K562 (cell line): Measurements from ENCODE around the gene ATP5F1D. TPM values are rescaled to one million over a fixed set of nuclear protein-coding genes. Genes with fewer than 3 reads are reported as not detected.

Experiments
- ATAC-seq: fragments of 200-7000 bp; cut with Tn5 transposase; 3 replicates; pipeline ENCODE4 v1.9.1; 2020; ENCODE audit warnings: moderate library complexity
- BruUV-seq: library from RNA; stranded (reverse); fragments of 400-500 nt; replicated peaks from 2 replicates; lab custom pipeline; 2021; lab: Mats Ljungman, UMichigan
- CTCF ChIA-PET: fragments of 300-600 bp; formaldehyde crosslinking; extraction: SDS; loops from one replicate; lab custom pipeline; 2021; ENCODE audit warnings: low intra/inter-chr PET ratio; lab: Yijun Ruan, JAX
- POLR2A ChIA-PET: fragments of 300-600, 350-650 bp; sonication (Branson Sonifier 250); formaldehyde crosslinking; extraction: SDS; loops from one replicate; lab custom pipeline; 2021; ENCODE audit warnings: antibody characterized with exemption, inconsistent platforms; lab: Yijun Ruan, JAX
- DNase-seq, 4 experiments: peaks; one replicate each; pipeline versions ENCODE4 v3.0.0 to v3.0.0-alpha.2; 2011 to 2018; ENCODE audit warnings: low spot score in 3 of 4, mixed read lengths in 3 of 4; ENCODE audit errors: extremely low read depth in 1 of 4
- FAIRE-seq: peaks from 2 replicates; lab custom pipeline; 2011; peaks lifted over from hg19 to GRCh38; lab: Jason Lieb, UNC
- H2AFZ ChIP-seq: 2 replicates; pipeline ENCODE4 v1.6.0; 2011; ENCODE audit warnings: low read depth, low read length, control low read depth, inconsistent platforms
- H3K27ac ChIP-seq: fragments of 200-600 bp; 3 replicates; pipeline ENCODE4 v1.8.0; 2011; ENCODE audit warnings: low read depth, mild to moderate bottlenecking, control low read depth, inconsistent platforms, low read length, moderate library complexity, mixed read lengths; ENCODE audit errors: extremely low read depth
- H3K27me3 ChIP-seq, 2 experiments: fragments of 300-600 bp in 1 of 2; 2 replicates in 1 of 2; 3 replicates in 1 of 2; pipeline versions ENCODE4 v1.6.0 to v1.8.0; 2011; ENCODE audit warnings: inconsistent platforms in 2 of 2, low read length in 2 of 2, mild to moderate bottlenecking in 1 of 2, mixed read lengths in 1 of 2, moderate library complexity in 1 of 2; ENCODE audit not compliant: control insufficient read depth in 2 of 2, insufficient read depth in 2 of 2
- H3K36me3 ChIP-seq: fragments of 300-600 bp; 3 replicates; pipeline ENCODE4 v1.8.0; 2011; ENCODE audit warnings: mild to moderate bottlenecking, low read length, inconsistent platforms; ENCODE audit not compliant: control insufficient read depth, insufficient read depth
- H3K4me1 ChIP-seq, 2 experiments: fragments of 200-600 bp in 1 of 2; replicated peaks in 1 of 2; 2 replicates in 1 of 2; 3 replicates in 1 of 2; pipeline versions ENCODE4 v1.5.1 to v1.8.0; 2011; ENCODE audit warnings: inconsistent platforms in 2 of 2, low read length in 2 of 2, mild to moderate bottlenecking in 1 of 2, mixed read lengths in 1 of 2, moderate library complexity in 1 of 2; ENCODE audit not compliant: control insufficient read depth in 2 of 2, insufficient read depth in 2 of 2
- H3K4me2 ChIP-seq: 2 replicates; pipeline ENCODE4 v1.6.1; 2011; ENCODE audit warnings: low read length, control low read depth, inconsistent platforms, mixed read lengths; ENCODE audit not compliant: insufficient read depth
- H3K4me3 ChIP-seq: fragments of 200-600 bp; sonication (generic), shearing (Covaris generic); 2 replicates; pipeline ENCODE4 v1.5.1; 2016; ENCODE audit warnings: control low read depth, inconsistent platforms
- H3K79me2 ChIP-seq: fragments of 200-600 bp; 3 replicates; pipeline ENCODE4 v1.8.0; 2011; ENCODE audit warnings: low read length, inconsistent platforms; ENCODE audit not compliant: control insufficient read depth, insufficient read depth
- H3K9ac ChIP-seq, 2 experiments: 2 replicates each; pipeline versions ENCODE4 v1.6.0 to v1.6.1; 2011; ENCODE audit warnings: low read depth in 2 of 2, low read length in 2 of 2, control low read depth in 1 of 2, inconsistent platforms in 1 of 2, mild to moderate bottlenecking in 1 of 2, mixed read lengths in 1 of 2; ENCODE audit not compliant: insufficient read depth in 1 of 2
- H3K9me1 ChIP-seq: one replicate; pipeline ENCODE4 v1.6.0; 2011; ENCODE audit warnings: inconsistent platforms, mild to moderate bottlenecking, low read length, moderate library complexity; ENCODE audit not compliant: control insufficient read depth, insufficient read depth
- H3K9me3 ChIP-seq: replicated peaks from 2 replicates; pipeline ENCODE4 v1.5.1; 2011; ENCODE audit warnings: low read depth, low read length, inconsistent platforms; ENCODE audit not compliant: control insufficient read depth, insufficient read depth
- H4K20me1 ChIP-seq: replicated peaks from 2 replicates; pipeline ENCODE4 v1.6.1; 2011; ENCODE audit warnings: low read length, inconsistent platforms, mixed read lengths; ENCODE audit not compliant: control insufficient read depth, insufficient read depth
- FOSL1 ChIP-seq: fragments of 200-800 bp; sonication (Bioruptor generic); conservative IDR thresholded peaks from 2 replicates; pipeline ENCODE4 v1.6.1; 2016; ENCODE audit warnings: missing genetic modification characterization, missing compliant biosample characterization
- FOXK1 ChIP-seq: sonication (generic); formaldehyde crosslinking; IDR thresholded peaks from 2 replicates; pipeline ENCODE4 v1.8.0; 2022; ENCODE audit warnings: missing genetic modification reagents, mild to moderate bottlenecking, borderline replicate concordance
- HDAC1 ChIP-seq, 2 experiments: fragments of 450-650 bp; IDR thresholded peaks; 2 replicates each; pipeline ENCODE4 v1.6.1; 2016 to 2017; ENCODE audit warnings: inconsistent platforms in 1 of 2, mild to moderate bottlenecking in 1 of 2, moderate library complexity in 1 of 2
- NR2C2 ChIP-seq, 2 experiments: fragments of 200-800 bp in 1 of 2; sonication (Bioruptor generic) in 1 of 2; sonication (generic) in 1 of 2; formaldehyde crosslinking in 1 of 2; IDR thresholded peaks; 2 replicates each; pipeline versions ENCODE4 v1.6.1 to v1.8.0; 2016 to 2022; ENCODE audit warnings: mild to moderate bottlenecking in 1 of 2, missing compliant biosample characterization in 1 of 2, missing genetic modification characterization in 1 of 2, missing genetic modification reagents in 1 of 2
- THRAP3 ChIP-seq: fragments of 450-650 bp; IDR thresholded peaks from 2 replicates; pipeline ENCODE4 v1.6.1; 2016; ENCODE audit warnings: mild to moderate bottlenecking, inconsistent platforms, borderline replicate concordance
- ZNF224 ChIP-seq: sonication (generic); formaldehyde crosslinking; IDR thresholded peaks from 2 replicates; pipeline ENCODE4 v1.8.0; 2022; ENCODE audit warnings: mild to moderate bottlenecking, missing genetic modification reagents
- WGBS: fragments of 100-300 bp; shearing (Covaris generic); methylation state at CpG from one replicate; pipeline ENCODE4 v1.1.6; 2016; ENCODE audit warnings: low coverage, mixed read lengths; ENCODE audit not compliant: insufficient coverage; ENCODE audit errors: missing lambda C conversion rate; 5-methylcytosine and 5-hydroxymethylcytosine counted together
- in situ Hi-C: fragments of 300-500 bp; cut with MboI; formaldehyde crosslinking; loops from 4 replicates; pipeline ENCODE4 v1.15.0; 2018; ENCODE audit warnings: inconsistent platforms, mixed read lengths
- intact Hi-C: fragments of 100-400 bp; cut with micrococcal nuclease; formaldehyde crosslinking; loops from 2 replicates; pipeline ENCODE4 v1.14.2; 2022
- polyA plus RNA-seq, 8 experiments: library from polyadenylated mRNA; depleted of rRNA in 4 of 8; stranded (reverse) in 5 of 8; unstranded in 3 of 8; fragments of >200 nt; fragmentation: Nextera tagmentation in 2 of 8; fragmentation: Illumina TruSeq in 1 of 8; extraction: Ambion mirVana in 2 of 8; extraction: Trizol in 1 of 8; gene quantifications; 2 replicates each; pipeline versions ENCODE4 v1.2.1 to v1.2.3, GENCODE V29; 2011 to 2014; ENCODE audit warnings: inconsistent platforms in 1 of 8, missing spikeins in 1 of 8
- total RNA-seq, 7 experiments: library from RNA; depleted of rRNA in 6 of 7; stranded (reverse); fragments of >200 nt in 6 of 7; fragmentation: Illumina TruSeq in 2 of 7; extraction: Trizol in 2 of 7; gene quantifications; 2 replicates each; pipeline versions ENCODE4 v1.2.1 to v1.2.3, GENCODE V29; 2011 to 2021; ENCODE audit warnings: low replicate concordance in 1 of 7
- TF ChIP-seq, protein P1 (sequence below), 2 experiments: fragments of 450-650 bp; IDR thresholded peaks; 2 replicates each; pipeline ENCODE4 v1.6.1; 2016
- TF ChIP-seq, protein P2 (sequence below), 2 experiments: fragments of 450-650 bp; IDR thresholded peaks; 2 replicates each; pipeline ENCODE4 v1.6.1; 2018; ENCODE audit warnings: mild to moderate bottlenecking in 2 of 2, low read depth in 1 of 2; ENCODE audit not compliant: partially characterized antibody in 2 of 2
- TF ChIP-seq, protein P3 (sequence below), 2 experiments: fragments of 150-350 bp in 1 of 2; IDR thresholded peaks; 2 replicates each; pipeline ENCODE4 v1.6.1; 2012 to 2016; ENCODE audit warnings: low read depth in 2 of 2, low read length in 2 of 2, mild to moderate bottlenecking in 1 of 2, moderate library complexity in 1 of 2

ATP5F1D gene
- total and polyA plus RNA-seq, 9 of the 15 experiments (the other 6 are each of a cell fraction or from before 2014, with no cell fraction given), result 3.9 to 409 (median 36.8) TPM

DNA sequence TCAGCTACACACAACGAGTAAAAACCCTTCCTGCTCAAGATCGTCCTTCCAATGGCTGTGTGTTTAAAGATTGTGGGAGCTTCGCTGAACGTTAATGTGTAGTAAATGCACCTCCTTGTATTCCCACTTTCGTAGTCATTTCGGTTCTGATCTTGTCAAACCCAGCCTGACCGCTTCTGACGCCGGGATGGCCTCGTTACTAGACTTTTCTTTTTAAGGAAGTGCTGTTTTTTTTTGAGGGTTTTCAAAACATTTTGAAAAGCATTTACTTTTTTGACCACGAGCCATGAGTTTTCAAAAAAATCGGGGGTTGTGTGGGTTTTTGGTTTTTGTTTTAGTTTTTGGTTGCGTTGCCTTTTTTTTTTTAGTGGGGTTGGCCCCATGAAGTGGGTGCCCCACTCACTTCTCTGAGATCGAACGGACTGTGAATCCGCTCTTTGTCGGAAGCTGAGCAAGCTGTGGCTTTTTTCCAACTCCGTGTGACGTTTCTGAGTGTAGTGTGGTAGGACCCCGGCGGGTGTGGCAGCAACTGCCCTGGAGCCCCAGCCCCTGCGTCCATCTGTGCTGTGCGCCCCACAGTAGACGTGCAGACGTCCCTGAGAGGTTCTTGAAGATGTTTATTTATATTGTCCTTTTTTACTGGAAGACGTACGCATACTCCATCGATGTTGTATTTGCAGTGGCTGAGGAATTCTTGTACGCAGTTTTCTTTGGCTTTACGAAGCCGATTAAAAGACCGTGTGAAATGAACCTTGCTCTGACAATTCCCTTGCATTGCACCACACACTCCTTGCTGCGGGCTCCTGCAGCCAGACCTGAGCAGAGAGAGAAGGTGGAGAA lies 31.1 kb downstream of the ATP5F1D start:
- in situ Hi-C loops (no loop called here), intact Hi-C loops (loop anchor here (10.0 kb wide), 1 partner anchor 172 kb away; no protein-coding TSS in a partner anchor)
- no peak overlapping the region for H2AFZ ChIP-seq
- H3K4me3 ChIP-seq, result peak overlapping the region; percentile 68
- FAIRE-seq (peak; percentile 11), ATAC-seq (no peak), DNase-seq (peak in 1 of 4 experiments; percentile 58)
- H3K27me3 ChIP-seq, result no peaks in the 10 kb centered on the region
- peaks cover 78% of the 10 kb centered on the region for H3K79me2 ChIP-seq
- peak overlapping the region; percentile 90 to 99 for H3K9ac ChIP-seq
- no peaks in the 10 kb centered on the region for H3K9me1 ChIP-seq
- 42% methylated on average over 32 of the region's 33 CpGs for WGBS
- peaks cover 64% of the 10 kb centered on the region for H3K36me3 ChIP-seq
- BruUV-seq, result no TSS peak
- H3K4me1 ChIP-seq, result peaks cover 70 to 95% of the 10 kb centered on the region in 2 experiments
- ChIA-PET CTCF (no interaction called here), POLR2A (interaction anchor here (0.6 to 2.8 kb wide), 14 partner anchors 10 to 201 kb away, joined by 3 to 14 read pairs (median 4); partner anchors contain the start of gene ATP5F1D)
- peaks cover 26% of the 10 kb centered on the region for H4K20me1 ChIP-seq
- H3K9me3 ChIP-seq, result no peaks in the 10 kb centered on the region
- H3K4me2 ChIP-seq, result peak overlapping the region; percentile 93
- H3K27ac ChIP-seq, result peak overlapping the region; percentile 92
- 0 out of 2 replicates have a peak, but pooled peaks have one; percentile 57 for TF ChIP-seq THRAP3
- 0 out of 2 replicates have a peak, but pooled peaks have one; percentile 7 for TF ChIP-seq FOXK1 (CRISPR knock-in tag)
- peak; percentile 7; the same call in 1 of the 2 replicates for TF ChIP-seq FOSL1 (tag)
- no peak for TF ChIP-seq NR2C2 (CRISPR knock-in tag; IDR thresholded peaks at IDR 0.05)
- TF ChIP-seq NR2C2 (tag; IDR thresholded peaks at IDR 0.05), result peak; percentile 8; the same call in 1 of the 2 replicates
- TF ChIP-seq, protein P1, sequence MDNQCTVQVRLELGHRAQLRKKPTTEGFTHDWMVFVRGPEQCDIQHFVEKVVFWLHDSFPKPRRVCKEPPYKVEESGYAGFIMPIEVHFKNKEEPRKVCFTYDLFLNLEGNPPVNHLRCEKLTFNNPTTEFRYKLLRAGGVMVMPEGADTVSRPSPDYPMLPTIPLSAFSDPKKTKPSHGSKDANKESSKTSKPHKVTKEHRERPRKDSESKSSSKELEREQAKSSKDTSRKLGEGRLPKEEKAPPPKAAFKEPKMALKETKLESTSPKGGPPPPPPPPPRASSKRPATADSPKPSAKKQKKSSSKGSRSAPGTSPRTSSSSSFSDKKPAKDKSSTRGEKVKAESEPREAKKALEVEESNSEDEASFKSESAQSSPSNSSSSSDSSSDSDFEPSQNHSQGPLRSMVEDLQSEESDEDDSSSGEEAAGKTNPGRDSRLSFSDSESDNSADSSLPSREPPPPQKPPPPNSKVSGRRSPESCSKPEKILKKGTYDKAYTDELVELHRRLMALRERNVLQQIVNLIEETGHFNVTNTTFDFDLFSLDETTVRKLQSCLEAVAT (IDR thresholded peaks at IDR 0.05), result peak in 1 of 2 experiments; percentile 47; a peak in 2 of 4 replicates
- TF ChIP-seq HDAC1 (IDR thresholded peaks at IDR 0.05), result 0 out of 4 replicates have a peak, but pooled peaks of 1 of the 2 experiments have one; percentile 29
- TF ChIP-seq, protein P2, sequence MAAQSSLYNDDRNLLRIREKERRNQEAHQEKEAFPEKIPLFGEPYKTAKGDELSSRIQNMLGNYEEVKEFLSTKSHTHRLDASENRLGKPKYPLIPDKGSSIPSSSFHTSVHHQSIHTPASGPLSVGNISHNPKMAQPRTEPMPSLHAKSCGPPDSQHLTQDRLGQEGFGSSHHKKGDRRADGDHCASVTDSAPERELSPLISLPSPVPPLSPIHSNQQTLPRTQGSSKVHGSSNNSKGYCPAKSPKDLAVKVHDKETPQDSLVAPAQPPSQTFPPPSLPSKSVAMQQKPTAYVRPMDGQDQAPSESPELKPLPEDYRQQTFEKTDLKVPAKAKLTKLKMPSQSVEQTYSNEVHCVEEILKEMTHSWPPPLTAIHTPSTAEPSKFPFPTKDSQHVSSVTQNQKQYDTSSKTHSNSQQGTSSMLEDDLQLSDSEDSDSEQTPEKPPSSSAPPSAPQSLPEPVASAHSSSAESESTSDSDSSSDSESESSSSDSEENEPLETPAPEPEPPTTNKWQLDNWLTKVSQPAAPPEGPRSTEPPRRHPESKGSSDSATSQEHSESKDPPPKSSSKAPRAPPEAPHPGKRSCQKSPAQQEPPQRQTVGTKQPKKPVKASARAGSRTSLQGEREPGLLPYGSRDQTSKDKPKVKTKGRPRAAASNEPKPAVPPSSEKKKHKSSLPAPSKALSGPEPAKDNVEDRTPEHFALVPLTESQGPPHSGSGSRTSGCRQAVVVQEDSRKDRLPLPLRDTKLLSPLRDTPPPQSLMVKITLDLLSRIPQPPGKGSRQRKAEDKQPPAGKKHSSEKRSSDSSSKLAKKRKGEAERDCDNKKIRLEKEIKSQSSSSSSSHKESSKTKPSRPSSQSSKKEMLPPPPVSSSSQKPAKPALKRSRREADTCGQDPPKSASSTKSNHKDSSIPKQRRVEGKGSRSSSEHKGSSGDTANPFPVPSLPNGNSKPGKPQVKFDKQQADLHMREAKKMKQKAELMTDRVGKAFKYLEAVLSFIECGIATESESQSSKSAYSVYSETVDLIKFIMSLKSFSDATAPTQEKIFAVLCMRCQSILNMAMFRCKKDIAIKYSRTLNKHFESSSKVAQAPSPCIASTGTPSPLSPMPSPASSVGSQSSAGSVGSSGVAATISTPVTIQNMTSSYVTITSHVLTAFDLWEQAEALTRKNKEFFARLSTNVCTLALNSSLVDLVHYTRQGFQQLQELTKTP (IDR thresholded peaks at IDR 0.05; ENCODE audit: low read depth in 1 of 2, partially characterized antibody in 2 of 2), result peak in 1 of 2 experiments; percentile 21
- TF ChIP-seq, protein P3, sequence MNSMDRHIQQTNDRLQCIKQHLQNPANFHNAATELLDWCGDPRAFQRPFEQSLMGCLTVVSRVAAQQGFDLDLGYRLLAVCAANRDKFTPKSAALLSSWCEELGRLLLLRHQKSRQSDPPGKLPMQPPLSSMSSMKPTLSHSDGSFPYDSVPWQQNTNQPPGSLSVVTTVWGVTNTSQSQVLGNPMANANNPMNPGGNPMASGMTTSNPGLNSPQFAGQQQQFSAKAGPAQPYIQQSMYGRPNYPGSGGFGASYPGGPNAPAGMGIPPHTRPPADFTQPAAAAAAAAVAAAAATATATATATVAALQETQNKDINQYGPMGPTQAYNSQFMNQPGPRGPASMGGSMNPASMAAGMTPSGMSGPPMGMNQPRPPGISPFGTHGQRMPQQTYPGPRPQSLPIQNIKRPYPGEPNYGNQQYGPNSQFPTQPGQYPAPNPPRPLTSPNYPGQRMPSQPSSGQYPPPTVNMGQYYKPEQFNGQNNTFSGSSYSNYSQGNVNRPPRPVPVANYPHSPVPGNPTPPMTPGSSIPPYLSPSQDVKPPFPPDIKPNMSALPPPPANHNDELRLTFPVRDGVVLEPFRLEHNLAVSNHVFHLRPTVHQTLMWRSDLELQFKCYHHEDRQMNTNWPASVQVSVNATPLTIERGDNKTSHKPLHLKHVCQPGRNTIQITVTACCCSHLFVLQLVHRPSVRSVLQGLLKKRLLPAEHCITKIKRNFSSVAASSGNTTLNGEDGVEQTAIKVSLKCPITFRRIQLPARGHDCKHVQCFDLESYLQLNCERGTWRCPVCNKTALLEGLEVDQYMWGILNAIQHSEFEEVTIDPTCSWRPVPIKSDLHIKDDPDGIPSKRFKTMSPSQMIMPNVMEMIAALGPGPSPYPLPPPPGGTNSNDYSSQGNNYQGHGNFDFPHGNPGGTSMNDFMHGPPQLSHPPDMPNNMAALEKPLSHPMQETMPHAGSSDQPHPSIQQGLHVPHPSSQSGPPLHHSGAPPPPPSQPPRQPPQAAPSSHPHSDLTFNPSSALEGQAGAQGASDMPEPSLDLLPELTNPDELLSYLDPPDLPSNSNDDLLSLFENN (IDR thresholded peaks at IDR 0.05; ENCODE audit: low read depth in 2 of 2, low read length in 2 of 2), result 0 out of 4 replicates have a peak, but pooled peaks of 1 of the 2 experiments have one; percentile 16
- no peak for TF ChIP-seq ZNF224 (CRISPR knock-in tag)
